Measurements from ENCODE around the gene GNG2. TPM values are rescaled to one million over a fixed set of nuclear protein-coding genes. Genes with fewer than 3 reads are reported as not detected.
A peak's percentile ranks its signal among the peaks of the same experiment; 100 is the strongest.

GNG2 gene
- total RNA-seq, 8 experiments from 2014 or later, result 0.36 to 184 (median 133) TPM

- ATAC-seq (replicated peaks in 6 of 8), result no peak
- Histone ChIP-seq H3K4me1 (replicated peaks in 1 of 2) (peaks cover 41 to 43% of the 10 kb centered on the region in 2 donors), H3K4me3 (peak overlapping the region; percentile 45 to 69 (median 59)), H3K27ac (no peak overlapping the region)
- in situ Hi-C loops (cut with MboI; ENCODE audit: low pct_unique_long_range_greater_than_20kb in 2 of 9, low sequenced_read_pairs in 9 of 9, unreplicated experiment in 9 of 9), result no loop called here
- WGBS, 10 experiments, result 0 to 83% (median 38%) methylated on average over 1 to 5 of the region's 5 CpGs; no CpG with 5 or more reads in 1 of the 10 experiments
Measured at GRCh38 chr14:51862176-51862796, 1.9 kb downstream of the GNG2 start.

GRCh38 chr14:51862860-51863259, 2.4 kb downstream of the GNG2 start:
- no peak overlapping the region for H3K27ac ChIP-seq
- H3K4me3 ChIP-seq, result peak overlapping the region; percentile 45 to 69 (median 59)
- peaks cover 41 to 43% of the 10 kb centered on the region in 2 donors for H3K4me1 ChIP-seq (replicated peaks in 1 of 2)
- no peak for ATAC-seq (replicated peaks in 6 of 8)
- in situ Hi-C loops (cut with MboI; ENCODE audit: low pct_unique_long_range_greater_than_20kb in 2 of 9, low sequenced_read_pairs in 9 of 9, unreplicated experiment in 9 of 9), result no loop called here
- 36 to 100% (median 82%) methylated on average over 1 of the region's 1 CpG; no CpG with 5 or more reads in 2 of the 10 experiments for WGBS, 10 experiments

- H3K4me1 ChIP-seq (replicated peaks in 1 of 2), result peaks cover 33 to 37% of the 10 kb centered on the region in 2 donors
- no peak overlapping the region for H3K27ac ChIP-seq
- in situ Hi-C loops (cut with MboI; ENCODE audit: low pct_unique_long_range_greater_than_20kb in 2 of 9, low sequenced_read_pairs in 9 of 9, unreplicated experiment in 9 of 9), result no loop called here
- no peak for ATAC-seq (replicated peaks in 6 of 8)
- 50 to 81% (median 67%) methylated on average over 3 to 5 of the region's 5 CpGs for WGBS, 10 experiments
- H3K4me3 ChIP-seq, result no peak overlapping the region
Measured at GRCh38 chr14:51865953-51866747, 5.7 kb downstream of the GNG2 start.

GRCh38 chr14:51867741-51868140, 7.3 kb downstream of the GNG2 start:
- Histone ChIP-seq H3K27ac (no peak overlapping the region), H3K4me1 (replicated peaks in 1 of 2) (peaks cover 33 to 46% of the 10 kb centered on the region in 2 donors), H3K4me3 (no peak overlapping the region)
- in situ Hi-C loops (cut with MboI; ENCODE audit: low pct_unique_long_range_greater_than_20kb in 2 of 9, low sequenced_read_pairs in 9 of 9, unreplicated experiment in 9 of 9), result no loop called here
- WGBS, 10 experiments, result 0 to 100% (median 88%) methylated on average over 1 to 2 of the region's 2 CpGs; no CpG with 5 or more reads in 1 of the 10 experiments
- ATAC-seq (replicated peaks in 6 of 8), result peak in 1 of 8 experiments; percentile 39

- 20 to 100% (median 80%) methylated on average over 1 to 2 of the region's 2 CpGs; no CpG with 5 or more reads in 1 of the 10 experiments for WGBS, 10 experiments
- H3K4me3 ChIP-seq, result no peak overlapping the region
- in situ Hi-C loops (cut with MboI; ENCODE audit: low pct_unique_long_range_greater_than_20kb in 2 of 9, low sequenced_read_pairs in 9 of 9, unreplicated experiment in 9 of 9), result no loop called here
- H3K27ac ChIP-seq, result no peak overlapping the region
- ATAC-seq (replicated peaks in 6 of 8), result no peak
- peaks cover 32 to 45% of the 10 kb centered on the region in 2 donors for H3K4me1 ChIP-seq (replicated peaks in 1 of 2)
Measured at GRCh38 chr14:51868405-51868804, 8.0 kb downstream of the GNG2 start.

GRCh38 chr14:51869411-51870100, 9.1 kb downstream of the GNG2 start:
- in situ Hi-C loops (cut with MboI; ENCODE audit: low pct_unique_long_range_greater_than_20kb in 2 of 9, low sequenced_read_pairs in 9 of 9, unreplicated experiment in 9 of 9), result no loop called here
- Histone ChIP-seq H3K4me1 (replicated peaks in 1 of 2) (peaks cover 22 to 41% of the 10 kb centered on the region in 2 donors), H3K4me3 (no peak overlapping the region), H3K27ac (no peak overlapping the region)
- no peak for ATAC-seq (replicated peaks in 6 of 8)
- WGBS, 10 experiments, result 67 to 93% (median 81%) methylated on average over 1 to 5 of the region's 9 CpGs; no CpG with 5 or more reads in 2 of the 10 experiments

- 89 to 100% (median 100%) methylated on average over 1 to 2 of the region's 2 CpGs; no CpG with 5 or more reads in 2 of the 10 experiments for WGBS, 10 experiments
- Histone ChIP-seq H3K27ac (no peak overlapping the region), H3K4me3 (no peak overlapping the region), H3K4me1 (replicated peaks in 1 of 2) (peaks cover 12 to 32% of the 10 kb centered on the region in 2 donors)
- in situ Hi-C loops (cut with MboI; ENCODE audit: low pct_unique_long_range_greater_than_20kb in 2 of 9, low sequenced_read_pairs in 9 of 9, unreplicated experiment in 9 of 9), result no loop called here
- no peak for ATAC-seq (replicated peaks in 6 of 8)
Measured at GRCh38 chr14:51870606-51871005, 10.2 kb downstream of the GNG2 start.

- H3K4me3 ChIP-seq, result no peak overlapping the region
- 0 to 88% (median 67%) methylated on average over 1 to 2 of the region's 2 CpGs; no CpG with 5 or more reads in 3 of the 10 experiments for WGBS, 10 experiments
- H3K27ac ChIP-seq, result no peak overlapping the region
- in situ Hi-C loops (cut with MboI; ENCODE audit: low pct_unique_long_range_greater_than_20kb in 2 of 9, low sequenced_read_pairs in 9 of 9, unreplicated experiment in 9 of 9), result no loop called here
- peak in 1 of 8 experiments; percentile 15 for ATAC-seq (replicated peaks in 6 of 8)
- H3K4me1 ChIP-seq (replicated peaks in 1 of 2), result peaks cover 8 to 23% of the 10 kb centered on the region in 2 donors
Measured at GRCh38 chr14:51871846-51872245, 11.4 kb downstream of the GNG2 start.

- peak in 4 of 8 experiments; percentile 32 to 59 (median 40) for ATAC-seq (replicated peaks in 6 of 8)
- Histone ChIP-seq H3K27ac (no peak overlapping the region), H3K4me1 (replicated peaks in 1 of 2) (peaks cover 8 to 27% of the 10 kb centered on the region in 2 donors), H3K4me3 (no peak overlapping the region)
- WGBS, 10 experiments, result 12 to 100% (median 100%) methylated on average over 1 to 3 of the region's 3 CpGs; no CpG with 5 or more reads in 4 of the 10 experiments
- in situ Hi-C loops (cut with MboI; ENCODE audit: low pct_unique_long_range_greater_than_20kb in 2 of 9, low sequenced_read_pairs in 9 of 9, unreplicated experiment in 9 of 9), result no loop called here
Measured at GRCh38 chr14:51872396-51872795, 12.0 kb downstream of the GNG2 start.

- no peak overlapping the region for H3K4me3 ChIP-seq
- WGBS, 10 experiments, result 0 to 50% (median 29%) methylated on average over 1 to 2 of the region's 2 CpGs; no CpG with 5 or more reads in 1 of the 10 experiments
- H3K4me1 ChIP-seq (replicated peaks in 1 of 2), result peaks cover 16 to 28% of the 10 kb centered on the region in 2 donors
- in situ Hi-C loops (cut with MboI; ENCODE audit: low pct_unique_long_range_greater_than_20kb in 2 of 9, low sequenced_read_pairs in 9 of 9, unreplicated experiment in 9 of 9), result no loop called here
- no peak overlapping the region for H3K27ac ChIP-seq
- peak; percentile 23 to 82 (median 70) for ATAC-seq (replicated peaks in 6 of 8)
Measured at GRCh38 chr14:51873221-51873893, 12.9 kb downstream of the GNG2 start.

GRCh38 chr14:51877810-51878209, 17.4 kb downstream of the GNG2 start:
- in situ Hi-C loops (cut with MboI; ENCODE audit: low pct_unique_long_range_greater_than_20kb in 2 of 9, low sequenced_read_pairs in 9 of 9, unreplicated experiment in 9 of 9), result no loop called here
- Histone ChIP-seq H3K4me3 (no peak overlapping the region), H3K27ac (no peak overlapping the region), H3K4me1 (replicated peaks in 1 of 2) (peaks cover 16 to 18% of the 10 kb centered on the region in 2 donors)
- 29 to 100% (median 67%) methylated on average over 1 of the region's 1 CpG; no CpG with 5 or more reads in 3 of the 10 experiments for whole genome bisulfite sequencing, 10 experiments
- no peak for ATAC-seq (replicated peaks in 6 of 8)

GRCh38 chr14:51879170-51879569, 18.8 kb downstream of the GNG2 start:
- 89 to 100% (median 100%) methylated on average over 1 of the region's 1 CpG; no CpG with 5 or more reads in 3 of the 10 experiments for WGBS, 10 experiments
- Histone ChIP-seq H3K27ac (no peak overlapping the region), H3K4me1 (replicated peaks in 1 of 2) (peaks cover 7 to 8% of the 10 kb centered on the region in 2 donors), H3K4me3 (no peak overlapping the region)
- in situ Hi-C loops (cut with MboI; ENCODE audit: low pct_unique_long_range_greater_than_20kb in 2 of 9, low sequenced_read_pairs in 9 of 9, unreplicated experiment in 9 of 9), result no loop called here
- no peak for ATAC-seq (replicated peaks in 6 of 8)

Data from motor neuron (in vitro differentiated cells).